Anterior cingulate cortex (tissue), 58 donors: Measurements from ENCODE around the gene ARMC9.
A peak's percentile ranks its signal among the peaks of the same experiment; 100 is the strongest.
"Not testable (repeated sequence)": the region's sequence is repeated elsewhere in the genome, so short reads cannot be mapped to it uniquely, and the experiment has no call there.

ENCODE experiments used
- DNase-seq, 58 donors: peaks; one replicate each; lab custom pipeline; 2025; lab: John Stamatoyannopoulos, UW

Gene ARMC9, protein sequence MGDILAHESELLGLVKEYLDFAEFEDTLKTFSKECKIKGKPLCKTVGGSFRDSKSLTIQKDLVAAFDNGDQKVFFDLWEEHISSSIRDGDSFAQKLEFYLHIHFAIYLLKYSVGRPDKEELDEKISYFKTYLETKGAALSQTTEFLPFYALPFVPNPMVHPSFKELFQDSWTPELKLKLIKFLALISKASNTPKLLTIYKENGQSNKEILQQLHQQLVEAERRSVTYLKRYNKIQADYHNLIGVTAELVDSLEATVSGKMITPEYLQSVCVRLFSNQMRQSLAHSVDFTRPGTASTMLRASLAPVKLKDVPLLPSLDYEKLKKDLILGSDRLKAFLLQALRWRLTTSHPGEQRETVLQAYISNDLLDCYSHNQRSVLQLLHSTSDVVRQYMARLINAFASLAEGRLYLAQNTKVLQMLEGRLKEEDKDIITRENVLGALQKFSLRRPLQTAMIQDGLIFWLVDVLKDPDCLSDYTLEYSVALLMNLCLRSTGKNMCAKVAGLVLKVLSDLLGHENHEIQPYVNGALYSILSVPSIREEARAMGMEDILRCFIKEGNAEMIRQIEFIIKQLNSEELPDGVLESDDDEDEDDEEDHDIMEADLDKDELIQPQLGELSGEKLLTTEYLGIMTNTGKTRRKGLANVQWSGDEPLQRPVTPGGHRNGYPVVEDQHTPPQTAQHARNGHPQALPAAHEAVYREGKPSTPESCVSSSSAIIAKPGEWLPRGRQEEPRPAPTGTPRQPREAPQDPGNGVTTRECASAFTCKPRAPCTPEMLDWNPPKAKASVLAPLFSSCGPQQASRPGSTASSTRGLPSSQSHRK

DNA sequence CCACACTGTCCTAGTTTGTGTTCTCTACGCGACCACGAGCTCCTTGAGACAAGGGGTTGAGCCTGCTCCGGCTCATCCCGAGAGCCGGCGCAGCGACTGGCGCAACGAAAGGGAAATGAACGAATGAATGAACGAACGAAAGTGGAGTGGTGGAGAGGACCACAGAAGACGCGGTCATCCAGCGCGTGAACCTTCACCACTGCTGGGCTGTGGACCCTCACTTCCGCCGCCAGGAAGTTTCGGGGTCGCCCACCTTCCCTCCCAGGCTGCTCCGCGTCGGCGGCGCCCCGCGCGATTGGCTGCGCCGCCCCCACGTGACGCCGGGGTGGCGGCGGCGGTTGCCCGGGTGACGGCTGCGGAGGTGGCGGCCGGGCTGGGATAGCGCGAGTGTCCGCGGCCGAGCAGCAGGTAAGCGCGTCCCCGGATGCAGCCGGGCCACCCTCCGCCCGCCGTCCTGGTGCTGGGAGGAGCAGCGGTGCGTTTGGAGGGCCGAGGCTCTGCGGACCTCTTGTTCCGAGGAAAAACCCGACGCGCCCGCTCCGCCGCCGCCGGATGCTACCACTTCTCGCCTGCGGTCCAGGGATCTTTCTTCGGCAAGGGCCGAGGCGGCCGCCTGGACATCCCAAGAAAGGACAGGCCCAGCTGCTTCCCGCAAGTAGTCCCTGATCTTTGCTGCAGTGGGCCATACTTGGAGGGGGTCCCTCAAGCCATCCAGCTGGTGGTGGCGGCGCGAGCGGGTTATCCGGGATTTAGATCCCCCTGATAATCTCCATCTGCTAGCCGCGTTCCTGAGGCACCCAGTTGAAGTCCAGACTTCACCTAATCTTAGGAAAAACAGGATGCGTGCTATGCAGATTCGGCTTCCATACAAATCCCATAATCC lies at the start of gene ARMC9:
ARMC9 (plus strand) TSS at position 341 of the 883 bp plus-strand sequence. CDS start 7,608 bp downstream, outside the sequence.
- peak in 57 of 58 donors; percentile 28 to 87 (median 67) for DNase-seq

DNA sequence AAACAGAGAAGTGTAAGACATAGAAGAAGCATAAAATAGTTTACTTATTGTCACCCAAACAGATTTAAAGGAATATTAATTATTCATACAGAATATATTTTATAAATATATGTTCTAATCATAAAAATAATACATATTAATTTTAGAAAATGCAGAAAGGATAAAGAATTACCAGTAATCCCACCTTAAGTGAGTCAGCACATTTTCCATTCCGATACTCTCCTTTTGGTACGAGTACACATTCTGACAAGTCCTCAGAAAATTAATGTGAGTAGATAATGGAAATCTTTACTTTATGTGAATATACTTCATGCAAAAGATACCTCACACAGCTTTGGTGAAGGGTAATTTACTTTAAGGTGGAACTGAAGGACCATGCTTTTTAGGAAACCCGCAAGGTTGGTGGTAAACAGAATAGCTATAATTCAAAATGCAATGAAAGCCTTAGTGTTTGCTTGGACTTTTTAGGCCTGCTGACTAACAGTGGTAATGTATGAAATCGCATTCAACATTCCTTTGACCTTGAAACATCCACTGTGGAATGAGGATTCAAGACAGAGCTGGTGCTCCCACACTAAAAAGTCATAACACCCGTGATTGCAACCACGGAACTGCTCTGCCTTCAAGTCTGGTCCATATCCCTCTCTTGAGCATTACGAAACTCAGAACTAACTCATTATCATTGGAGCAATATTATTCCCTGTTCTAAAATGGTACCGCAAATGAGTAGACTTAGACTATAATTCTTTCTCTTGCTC lies 45.5 kb upstream of the ARMC9 start:
- no peak for DNase-seq

DNA sequence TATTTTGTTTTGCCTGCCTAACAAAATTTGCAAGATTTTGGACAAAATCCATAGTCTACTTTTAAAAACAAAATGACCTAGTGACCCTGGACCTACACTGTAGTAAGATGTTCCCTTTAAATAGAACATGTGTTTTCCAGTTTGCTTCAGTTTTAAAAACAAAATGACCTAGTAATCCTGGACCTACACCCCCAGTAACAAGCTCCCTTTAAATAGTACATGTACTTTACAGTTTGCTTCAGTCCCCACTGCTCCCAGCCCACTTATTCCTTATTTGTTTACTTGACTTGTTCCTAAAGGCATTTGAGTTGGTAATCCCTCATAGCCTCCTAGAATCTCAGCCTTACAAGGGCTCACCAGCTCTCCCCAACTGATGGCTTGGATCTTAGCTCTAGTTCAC lies 39.1 kb upstream of the ARMC9 start:
- no peak for DNase-seq

DNA sequence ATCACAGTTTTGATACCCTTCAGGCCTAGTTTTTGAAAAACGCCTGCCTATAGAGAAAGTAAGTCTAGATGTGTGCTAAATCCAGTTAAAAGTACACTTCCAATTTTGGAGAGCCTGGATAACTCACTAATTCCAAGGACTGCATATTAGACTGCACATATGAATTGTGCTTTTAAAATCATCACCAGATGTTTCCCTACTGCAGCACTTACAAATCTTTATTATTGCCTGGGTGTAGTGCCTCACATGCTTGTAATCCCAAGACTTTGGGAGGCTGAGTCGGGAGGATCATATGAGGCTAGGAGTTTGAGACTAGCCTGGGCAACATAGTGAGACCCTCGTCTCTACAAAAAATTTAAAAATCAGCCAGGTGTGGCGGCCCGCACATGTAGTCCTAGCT lies 37.7 kb upstream of the ARMC9 start:
- no peak for DNase-seq

DNA sequence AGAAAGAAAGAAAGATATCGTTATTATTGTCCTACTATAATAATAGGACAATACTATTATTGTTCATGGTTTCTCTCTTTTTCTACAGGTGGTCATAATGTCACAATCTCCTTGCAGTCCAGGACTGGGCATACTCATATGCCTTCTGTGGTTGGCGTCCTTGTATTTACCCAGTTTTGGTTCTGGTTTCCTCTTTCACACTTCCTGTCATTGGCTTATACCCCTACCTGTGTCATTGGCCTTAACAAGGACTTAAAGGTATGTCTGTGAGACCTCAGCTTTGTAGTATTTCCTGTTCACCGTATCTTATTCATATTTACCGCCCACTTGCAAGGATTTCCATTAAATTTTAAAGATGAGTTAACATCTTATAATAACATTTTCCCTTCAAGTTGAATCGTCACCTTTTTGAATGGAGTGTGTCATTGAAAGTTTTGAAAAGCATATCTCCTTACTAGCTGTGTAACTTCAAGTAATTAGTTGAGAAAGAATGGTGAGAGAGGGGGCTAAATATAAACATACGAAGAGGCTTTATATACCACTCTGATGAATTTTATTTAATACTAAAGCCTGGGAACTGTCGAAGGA lies 37.1 kb upstream of the ARMC9 start:
- no peak for DNase-seq

DNA sequence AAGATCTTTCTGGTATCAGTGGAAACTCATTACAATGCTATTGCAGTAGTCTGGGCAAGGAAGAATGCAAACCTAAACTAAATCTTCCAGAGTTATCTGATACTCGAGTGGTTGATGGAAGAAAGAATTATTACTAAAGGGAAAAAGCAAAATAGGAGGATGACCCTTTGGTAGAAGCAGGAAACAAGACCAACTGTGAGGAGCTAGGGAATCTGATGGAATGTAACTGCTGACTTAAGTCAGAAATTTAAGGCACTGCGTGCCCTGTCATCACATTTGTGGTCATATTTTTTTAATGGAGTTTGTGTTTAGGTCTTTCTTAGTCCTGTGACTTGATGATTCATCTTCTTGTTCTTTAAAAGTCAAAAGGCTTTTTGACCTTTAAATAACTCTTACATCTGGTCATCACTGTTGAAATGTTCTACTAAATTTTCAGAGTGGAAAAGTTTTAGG lies 36.5 kb upstream of the ARMC9 start:
- no peak for DNase-seq

DNA sequence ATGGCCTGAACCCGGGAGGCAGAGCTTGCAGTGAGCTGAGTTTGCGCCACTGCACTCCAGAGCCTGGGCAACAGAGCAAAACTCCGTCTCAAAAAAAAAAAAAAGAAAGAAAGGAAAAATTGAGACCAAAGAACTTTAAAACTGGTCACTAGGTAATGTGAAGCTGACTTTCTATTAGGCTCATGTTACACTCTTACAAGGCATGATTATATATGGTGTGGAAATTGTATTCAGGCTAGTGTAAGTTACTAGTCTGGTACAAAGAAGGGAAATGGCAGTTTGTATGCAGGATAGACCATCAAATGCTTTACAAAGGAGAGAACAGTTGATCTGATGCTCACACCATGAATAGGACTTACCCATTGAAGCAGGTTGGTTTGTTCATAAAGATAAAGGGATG lies 35.4 kb upstream of the ARMC9 start:
- no peak for DNase-seq

DNA sequence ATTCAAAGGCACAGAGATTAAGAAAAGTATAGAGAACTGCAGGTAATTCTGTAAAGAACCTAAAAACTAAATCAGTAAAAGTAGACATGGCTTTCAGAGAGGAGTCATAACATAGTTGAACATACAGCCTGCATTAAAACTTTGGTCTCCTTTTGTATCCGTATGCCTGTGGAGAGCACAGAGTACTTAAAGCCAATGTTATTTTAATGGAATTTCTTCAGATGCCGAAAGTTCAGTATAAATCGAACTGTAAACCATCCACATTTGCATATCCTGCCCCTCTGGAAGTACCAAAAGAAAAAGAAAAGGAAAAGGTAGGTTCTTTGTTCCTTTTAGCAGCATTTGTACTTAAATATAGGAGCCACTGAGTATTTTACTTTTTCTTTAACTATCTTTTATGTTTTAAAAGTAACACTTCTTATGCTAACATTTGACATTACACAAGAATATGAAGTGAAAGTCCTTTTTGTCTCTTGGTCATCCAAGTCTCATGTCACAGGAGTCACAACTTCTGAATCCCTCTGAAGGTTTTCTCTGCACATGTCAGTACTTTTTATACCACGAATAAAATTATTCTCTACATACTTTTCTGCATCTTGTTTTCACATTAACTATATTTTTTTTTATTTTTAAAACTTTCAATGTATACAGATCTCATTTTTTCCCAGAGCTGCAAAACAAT lies 34.9 kb upstream of the ARMC9 start:
- no peak for DNase-seq

DNA sequence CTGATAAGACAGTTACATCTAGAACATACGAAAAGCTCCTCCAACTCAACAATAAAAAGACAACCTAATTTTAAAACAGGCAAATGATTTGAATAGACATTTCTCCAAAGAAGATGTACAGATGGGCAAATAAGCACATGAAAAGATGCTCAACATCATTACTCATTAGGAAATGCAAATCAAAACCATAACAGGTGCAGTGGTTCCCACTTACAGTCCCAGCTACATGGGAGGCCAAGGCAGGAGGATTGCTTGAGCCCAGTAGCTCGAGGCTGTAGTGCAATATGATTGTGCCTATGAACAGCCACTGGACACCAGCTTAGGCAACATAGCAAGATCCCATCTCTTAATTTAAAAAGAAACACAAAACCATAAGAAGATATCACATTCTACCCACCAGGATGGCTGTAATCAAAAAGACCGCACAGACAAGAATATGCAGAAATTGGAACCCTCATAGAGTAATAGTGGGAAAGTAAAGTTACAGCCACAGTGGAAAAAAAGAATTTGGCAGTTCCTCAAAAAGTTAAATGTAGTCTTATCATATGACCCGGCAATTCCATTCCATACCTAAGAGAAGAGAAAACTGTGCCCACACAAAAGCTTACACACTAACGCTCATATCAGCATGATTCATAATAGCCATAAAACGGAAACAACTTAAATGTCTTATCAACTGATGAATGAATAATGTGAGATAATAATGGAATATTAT lies 30.5 kb upstream of the ARMC9 start:
- no peak for DNase-seq

DNA sequence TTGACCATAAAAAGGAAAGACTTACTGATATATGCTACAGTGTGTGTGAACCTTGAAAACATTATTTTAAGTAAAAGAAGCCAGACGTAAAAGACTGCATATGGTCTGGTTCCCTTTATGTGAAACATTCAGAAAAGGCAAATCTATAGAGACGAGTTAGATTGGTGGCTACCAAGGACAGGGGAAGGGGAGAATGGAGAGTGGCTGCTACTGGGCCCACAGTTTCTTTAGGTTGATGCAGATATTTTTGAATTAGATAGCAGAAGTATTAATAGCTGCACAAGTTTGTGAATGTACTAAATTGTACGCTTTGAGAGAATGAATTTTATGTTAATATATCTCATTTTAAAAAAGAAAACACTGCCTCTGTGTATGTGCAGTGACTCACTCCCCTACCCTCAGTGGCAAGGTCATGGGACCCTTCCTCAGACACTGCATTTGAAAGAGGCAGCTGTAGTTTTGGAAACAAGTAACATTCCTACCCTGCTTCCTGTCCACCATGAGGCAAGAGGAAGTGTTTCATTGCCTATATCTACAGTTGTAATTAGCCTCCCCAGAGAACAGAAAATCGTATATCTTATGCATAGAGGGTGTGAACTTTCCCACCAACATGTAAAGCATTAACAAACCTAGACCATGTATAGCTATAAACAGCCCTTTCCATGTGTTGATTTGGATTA lies 29.8 kb upstream of the ARMC9 start:
- no peak for DNase-seq

DNA sequence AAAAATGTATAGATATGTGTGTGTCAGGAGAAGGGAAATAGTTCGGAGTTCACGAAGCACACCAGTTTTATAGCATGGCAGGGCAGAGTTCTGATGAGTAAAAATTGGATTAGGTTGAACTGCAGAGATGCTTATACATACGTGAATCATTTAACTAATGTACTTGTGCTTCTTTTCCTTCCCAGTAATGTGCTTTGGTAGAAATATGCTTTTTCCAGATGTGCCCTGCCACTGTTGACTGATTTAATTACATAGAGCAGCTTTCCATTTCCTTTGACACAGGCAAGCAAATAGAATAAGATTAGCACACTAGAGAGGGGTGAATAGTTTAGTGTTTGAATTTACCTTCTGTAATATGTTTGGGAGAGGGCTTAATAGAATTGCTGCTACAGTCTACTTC lies 28.9 kb upstream of the ARMC9 start:
- DNase-seq: no peak

DNA sequence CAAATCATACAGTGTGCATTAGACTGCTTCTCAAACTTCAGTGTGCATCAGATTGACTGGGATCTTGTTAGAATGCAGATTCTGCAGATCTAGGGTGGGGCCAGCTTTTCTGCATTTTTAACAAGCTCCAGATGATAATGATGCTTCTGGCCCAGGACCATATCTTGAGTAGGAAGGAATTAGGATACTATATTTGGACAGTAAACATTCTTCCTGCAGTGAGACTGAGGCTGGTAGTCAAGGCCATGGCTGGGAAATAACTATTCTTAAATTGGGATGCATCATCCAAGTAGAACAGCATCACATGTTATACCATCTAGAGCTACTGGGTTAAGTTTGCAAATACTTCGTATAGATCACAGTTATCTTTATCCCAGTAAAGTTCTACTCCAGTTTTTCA lies 28.4 kb upstream of the ARMC9 start:
- no peak for DNase-seq

DNA sequence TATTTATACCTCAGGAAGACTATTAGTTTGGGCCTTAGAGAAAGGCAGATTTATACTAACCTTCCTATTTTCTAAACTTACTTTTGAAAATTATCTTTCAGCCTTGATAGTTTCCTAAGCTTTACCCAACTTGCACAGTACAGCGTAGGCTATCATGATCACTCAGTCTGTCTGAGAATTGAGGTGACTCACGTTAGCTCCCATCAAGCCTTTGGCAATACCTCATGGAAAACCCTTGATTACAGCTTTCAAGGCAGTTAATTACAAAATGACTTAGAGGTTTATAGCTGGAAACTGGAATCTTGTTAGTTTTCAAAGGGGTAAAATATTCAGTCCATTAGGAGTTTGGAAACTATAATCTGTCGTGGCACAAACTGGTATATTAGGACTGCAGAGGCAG lies 26.4 kb upstream of the ARMC9 start:
- no peak for DNase-seq

DNA sequence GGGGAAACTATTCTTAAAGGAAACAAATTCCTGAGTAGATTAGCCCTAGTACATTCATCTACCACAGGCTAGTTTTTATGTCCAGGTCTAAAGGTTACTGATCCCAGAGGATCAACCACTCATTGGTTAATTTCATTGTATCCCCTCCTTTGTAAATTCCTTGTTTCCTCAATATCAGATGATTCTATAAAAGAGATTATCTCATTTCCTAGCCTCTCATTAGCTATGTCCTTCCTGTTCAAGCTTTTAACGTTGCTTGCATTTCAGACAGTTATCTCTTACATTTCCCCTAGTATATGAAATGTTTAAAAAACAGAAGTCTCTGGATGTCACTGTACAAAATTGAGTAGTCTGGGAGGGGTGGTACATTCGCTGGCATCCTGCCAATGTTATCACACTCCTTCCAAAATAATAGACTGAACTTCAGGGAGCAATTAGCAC lies 24.2 kb upstream of the ARMC9 start:
- no peak for DNase-seq

DNA sequence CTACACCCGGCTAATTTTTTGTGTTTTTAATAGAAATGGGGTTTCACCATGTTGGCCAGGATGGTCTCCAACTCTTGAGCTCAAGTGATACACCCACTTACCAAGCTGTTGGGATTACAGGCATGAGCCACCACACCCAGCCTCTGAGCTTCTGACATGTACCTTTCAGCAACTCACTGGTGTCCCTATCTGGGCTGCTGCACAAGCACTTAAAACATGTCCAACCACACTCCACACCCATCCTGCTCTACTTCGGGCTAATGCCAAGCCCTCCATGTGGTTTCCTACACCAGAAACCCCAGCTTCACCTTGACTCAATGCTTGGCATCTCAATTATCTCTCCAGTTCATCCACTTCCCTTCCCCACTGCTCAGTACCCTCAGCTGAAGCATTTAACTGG lies 22.4 kb upstream of the ARMC9 start:
- no peak for DNase-seq

DNA sequence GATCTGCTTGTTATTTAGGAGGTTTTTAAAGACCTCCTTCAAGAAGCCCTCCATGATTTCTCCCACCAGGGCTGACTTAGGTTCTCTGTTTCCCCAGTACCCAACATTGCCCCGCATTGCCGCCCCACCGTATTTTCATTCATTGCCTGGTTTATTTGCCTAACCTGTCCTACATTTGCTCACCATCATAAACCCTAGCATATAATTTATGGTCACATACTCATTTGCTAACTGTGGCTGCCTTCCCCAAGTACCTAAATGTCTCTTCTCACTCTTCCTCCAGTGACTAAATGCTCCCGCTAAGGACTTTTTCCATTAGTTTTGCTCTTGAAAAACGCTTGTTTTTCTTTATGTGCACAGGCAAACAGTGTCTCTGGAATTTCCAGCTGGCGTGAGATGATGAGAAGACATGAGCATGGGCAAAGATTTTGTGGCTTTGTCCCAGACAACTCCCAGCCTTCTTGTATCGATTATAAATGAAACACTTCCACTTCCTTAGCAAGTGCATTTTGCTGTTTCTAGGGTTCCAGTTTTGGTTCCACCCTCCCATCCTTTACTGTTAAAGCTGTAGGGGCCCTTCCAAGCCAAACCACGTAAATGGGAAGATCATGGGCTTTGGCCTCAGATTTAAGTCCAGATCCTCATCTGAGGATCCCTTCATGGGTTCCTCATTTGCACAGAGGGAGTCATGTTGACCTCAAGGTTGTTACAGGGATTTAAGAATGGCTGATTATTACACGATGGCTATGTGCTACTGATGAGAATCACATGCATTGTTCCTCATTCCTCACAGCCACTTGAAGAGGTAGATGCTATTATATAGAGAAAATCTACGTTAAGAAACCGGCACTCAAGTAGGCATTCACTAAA lies 21.0 kb upstream of the ARMC9 start:
- no peak for DNase-seq

DNA sequence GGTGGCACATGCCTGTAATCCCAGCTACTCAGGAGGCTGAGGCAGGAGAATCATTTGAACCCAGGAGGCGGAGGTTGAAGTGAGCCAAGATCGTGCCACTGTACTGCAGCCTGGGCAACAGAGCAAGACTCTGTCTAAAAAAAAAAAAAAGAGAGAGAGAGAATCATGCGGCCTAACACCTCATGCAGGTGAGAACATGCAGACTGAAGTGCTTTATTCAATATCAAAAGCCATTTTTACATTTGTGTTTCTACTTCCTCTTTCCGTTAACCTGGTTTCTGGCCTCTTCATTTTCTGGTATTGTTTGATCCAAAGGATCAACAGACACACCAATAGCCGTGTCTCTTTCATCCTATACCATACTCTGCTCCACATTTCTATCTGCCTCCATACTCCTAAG lies 19.6 kb upstream of the ARMC9 start:
- DNase-seq: not testable (repeated sequence)
